Measurements from ENCODE around the gene AP1S1.
"Not testable (repeated sequence)": the region's sequence is repeated elsewhere in the genome, so short reads cannot be mapped to it uniquely, and the experiment has no call there.

AP1S1 gene

GRCh38 chr7:101171442-101171837, 17.2 kb downstream of the AP1S1 start:
- DNase-seq (ENCODE audit: low read depth) = no peak

DNA sequence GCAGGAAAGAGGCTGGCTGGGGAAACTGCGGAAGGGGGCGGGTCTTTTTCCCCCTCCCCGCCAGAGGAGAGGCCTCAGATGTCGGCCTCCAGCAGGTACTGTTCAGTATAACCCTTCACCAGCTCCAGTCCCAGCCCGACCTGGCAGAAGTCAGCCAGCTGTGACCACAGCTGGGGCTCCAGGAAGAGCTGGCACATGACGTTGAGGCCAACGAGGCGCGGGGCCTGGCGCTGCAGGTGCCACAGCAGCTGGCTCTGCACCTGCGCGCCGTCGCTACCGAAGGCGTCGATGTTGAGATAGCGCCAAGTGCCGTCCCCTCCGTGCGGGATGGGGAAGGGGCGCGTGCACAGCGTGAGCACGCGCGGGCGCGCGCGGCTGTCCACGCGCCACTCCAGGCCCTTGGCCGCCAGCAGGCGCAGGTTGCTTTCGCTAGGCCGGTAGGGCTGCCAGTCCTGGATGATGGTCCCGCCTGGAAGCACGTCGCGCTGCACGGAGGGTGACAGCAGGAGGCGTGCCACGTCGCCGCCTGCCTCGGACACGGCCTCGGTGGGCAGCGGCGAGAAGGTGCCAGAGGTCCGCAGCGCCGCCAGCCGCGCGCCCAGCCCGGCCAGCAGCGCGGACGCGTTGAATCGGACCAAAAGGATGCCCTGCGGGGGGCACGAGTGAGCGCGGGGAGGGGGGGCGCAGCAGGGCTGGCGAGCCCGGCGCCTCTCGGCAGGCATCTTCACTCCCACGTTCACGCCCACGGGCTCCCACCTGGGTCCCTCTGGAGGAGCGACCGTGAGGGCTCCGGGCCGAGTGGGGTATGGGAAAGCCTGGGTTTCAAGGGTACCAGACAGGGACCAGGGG, 18.0 kb downstream of the AP1S1 start:
- no peak for DNase-seq (ENCODE audit: low read depth)

DNA sequence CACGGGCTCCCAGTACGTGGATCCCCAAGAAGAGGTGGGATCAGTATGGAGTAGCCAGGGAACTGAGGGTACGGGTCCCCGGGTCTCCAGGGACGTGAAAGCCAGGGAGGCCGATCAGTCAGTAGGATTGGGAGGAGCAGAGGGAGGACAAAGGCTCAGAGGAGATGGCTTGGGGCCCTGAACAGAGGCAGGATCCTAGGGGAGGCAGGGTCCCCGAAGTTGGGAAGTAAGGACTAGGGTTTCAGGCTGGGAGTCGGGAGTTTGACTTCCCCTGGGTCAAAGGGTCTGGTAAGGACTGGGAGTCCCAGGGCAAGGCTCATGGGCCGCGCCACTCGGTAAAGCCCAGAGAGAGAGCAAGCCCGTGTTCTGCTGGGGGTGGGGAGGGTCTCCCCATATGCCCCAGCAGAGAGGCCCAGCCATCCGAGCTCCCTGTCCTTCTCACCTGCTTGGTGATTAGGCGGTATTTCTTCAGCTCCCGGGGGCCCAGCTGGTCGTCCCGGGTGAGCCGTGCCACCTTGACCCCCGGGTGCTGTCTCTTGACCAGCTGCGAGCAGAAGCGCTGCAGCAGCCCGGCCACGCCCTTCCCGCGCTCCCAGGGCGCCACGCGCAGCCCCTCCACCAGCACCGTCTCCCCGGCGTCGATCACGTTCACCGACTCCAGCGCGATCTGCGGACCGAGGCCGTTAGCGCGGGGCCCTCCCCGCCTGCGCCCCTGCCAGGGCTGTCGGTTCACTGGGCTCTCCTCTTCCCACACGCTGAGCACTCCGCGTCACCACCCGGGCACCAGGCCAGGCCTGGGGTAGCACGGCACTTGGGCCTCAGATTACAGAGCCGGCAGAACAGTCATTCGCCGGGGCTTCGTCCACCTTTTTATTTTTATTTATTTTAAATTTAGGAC, 18.8 kb downstream of the AP1S1 start:
- DNase-seq (ENCODE audit: low read depth) = no peak

DNA sequence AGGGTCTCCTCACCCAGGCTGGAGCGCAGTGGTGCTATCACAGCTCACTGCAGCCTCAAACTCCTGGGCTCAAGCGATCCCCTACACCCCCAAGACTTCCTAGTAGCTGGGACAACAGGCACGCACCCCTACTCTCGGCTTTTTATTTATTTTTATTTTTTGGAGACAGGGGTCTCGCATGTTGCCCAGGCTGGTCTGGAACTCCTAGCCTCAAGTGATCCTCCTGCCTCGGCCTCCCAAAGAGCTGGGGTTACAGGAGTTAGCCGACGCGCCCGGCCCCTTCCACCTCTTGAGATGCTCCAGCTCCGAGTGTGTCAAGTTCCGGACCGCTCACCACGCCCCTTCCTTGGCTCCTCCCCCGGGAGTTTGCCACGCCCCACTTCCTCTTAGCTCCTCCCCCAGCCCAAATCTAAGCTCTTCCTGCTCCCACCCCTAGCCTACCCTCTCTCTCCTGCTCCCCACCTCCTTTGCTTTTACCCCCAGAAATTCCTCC, 19.5 kb downstream of the AP1S1 start:
- no peak for DNase-seq (ENCODE audit: low read depth)

DNA sequence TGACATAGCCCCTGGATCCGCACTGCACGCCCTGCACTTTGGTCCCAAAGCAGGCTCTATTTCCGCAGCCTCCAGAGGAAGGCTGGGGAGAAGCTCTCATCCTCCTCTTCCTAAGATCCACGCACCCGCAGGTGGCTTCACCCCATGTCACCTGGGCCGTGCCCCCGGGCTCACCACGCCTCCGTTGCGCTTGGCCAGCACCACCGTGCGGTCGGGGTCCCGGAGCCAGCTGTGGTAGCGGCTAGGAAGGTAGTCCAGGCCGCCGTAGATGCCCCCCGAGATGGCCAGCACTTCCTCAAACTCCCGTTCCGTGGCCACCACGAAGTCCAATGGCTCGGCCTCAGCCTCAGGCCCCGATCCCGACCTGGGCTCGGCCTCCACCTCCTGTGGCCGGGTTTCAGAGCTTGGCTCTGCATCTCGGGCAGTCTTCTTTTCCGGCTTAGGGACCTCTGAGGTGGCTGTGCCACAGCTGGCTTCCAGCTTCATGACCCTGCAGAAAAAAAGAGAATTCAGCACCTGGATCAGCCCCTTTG, 20.1 kb downstream of the AP1S1 start:
- no peak for DNase-seq (ENCODE audit: low read depth)

DNA sequence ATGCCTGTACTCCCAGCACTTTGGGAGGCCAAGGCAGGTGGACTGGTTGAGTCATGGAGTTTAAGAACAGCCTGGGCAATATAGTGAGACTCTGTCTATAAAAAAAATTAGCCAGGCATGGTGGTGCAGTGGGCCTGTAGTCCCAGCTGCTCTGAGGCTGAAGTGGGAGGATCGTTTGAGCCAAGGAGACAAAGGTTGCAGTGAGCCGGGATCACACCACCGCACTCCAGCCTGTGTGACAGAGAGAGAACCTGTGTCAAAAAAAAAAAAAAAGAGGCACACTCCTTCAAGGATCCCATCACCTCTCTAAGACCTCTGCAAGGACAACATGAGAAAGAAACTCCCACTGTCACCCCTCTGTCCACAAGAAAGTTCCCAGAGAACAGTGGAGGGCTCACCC, 21.4 kb downstream of the AP1S1 start:
- no peak for DNase-seq (ENCODE audit: low read depth)

DNA sequence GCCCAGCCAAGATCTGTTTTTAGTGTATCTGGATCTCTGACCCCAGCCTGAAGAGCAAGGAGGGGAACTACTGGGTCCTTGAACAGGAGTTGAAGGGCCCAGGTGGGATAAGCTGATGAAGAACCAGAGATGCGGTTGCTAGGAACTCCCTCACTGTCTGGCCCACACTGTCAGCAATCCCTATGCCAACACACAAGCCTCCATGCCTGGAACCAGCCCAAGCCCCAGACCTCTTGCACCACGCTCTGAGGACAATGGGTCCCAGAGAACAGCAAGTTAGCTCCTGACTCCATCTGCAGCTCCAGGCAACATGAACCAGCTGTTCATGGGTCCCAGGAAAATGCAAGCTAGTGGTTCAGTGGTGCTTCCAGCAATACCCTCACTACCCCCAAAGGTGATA, 23.4 kb downstream of the AP1S1 start:
- no peak for DNase-seq (ENCODE audit: low read depth)

- no peak for DNase-seq (ENCODE audit: low read depth)
Observed at GRCh38 chr7:101179117-101179516, 24.8 kb downstream of the AP1S1 start.

DNA sequence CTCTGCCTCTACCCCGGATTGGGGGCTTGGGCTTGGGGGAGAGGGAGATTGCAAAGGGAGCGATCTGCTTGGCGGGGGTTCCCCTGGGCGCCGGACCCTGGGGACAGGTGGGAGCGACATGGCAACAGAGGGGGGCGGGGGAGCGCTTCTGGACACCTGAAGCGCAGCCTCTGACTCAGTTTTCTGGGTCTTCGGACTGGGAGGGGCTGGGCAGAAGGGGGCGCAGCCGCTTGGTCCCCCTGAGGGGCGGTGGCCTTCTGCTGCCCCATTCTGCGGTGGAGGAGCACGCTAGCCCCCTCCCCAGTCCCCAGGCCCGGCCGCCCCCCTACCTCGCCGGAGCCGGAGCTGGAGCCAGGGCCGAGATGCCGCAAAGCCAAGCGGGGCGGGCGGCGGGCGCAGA, 25.4 kb downstream of the AP1S1 start:
- no peak for DNase-seq (ENCODE audit: low read depth)

DNA sequence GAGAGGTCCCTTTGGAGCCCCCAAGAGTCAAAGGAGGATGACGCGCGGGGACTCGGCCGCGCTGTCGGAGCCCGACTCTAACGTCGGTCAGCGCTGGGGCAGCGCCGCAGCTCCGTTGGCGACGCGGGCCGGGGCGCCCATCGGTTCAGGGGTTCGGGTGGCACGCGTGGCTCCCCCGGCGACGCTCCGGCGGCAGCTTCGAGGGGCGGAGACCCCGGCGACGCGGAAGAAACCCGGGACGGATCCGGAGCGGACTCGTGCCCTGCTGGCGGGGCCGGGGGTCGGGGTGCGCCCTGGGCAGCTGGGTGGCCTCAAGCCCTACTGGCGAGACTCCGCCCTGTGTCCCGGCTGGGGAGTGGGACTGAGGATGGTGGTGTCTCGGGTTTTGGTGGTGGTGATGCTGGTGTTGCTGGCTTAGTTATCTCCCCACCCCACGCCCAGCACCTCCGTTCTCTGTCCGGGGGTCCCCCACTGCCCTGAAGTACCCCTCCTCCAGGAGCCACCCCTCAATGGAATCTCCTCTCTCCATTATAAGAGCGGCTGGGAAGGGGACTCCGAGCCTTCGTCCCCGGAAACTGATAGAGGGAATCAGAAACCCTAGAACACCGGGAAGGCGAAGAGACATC, 26.0 kb downstream of the AP1S1 start, which contains the start of gene NAT16:
Gene NAT16 (minus strand): TSS at position 164 of the 626 bp plus-strand sequence. CDS start 5,486 bp downstream, outside the sequence.
- DNase-seq (ENCODE audit: low read depth) = no peak

GRCh38 chr7:101185258-101185839, 31.1 kb downstream of the AP1S1 start:
- no peak for DNase-seq (ENCODE audit: low read depth)

- DNase-seq (ENCODE audit: low read depth) = no peak
Observed at GRCh38 chr7:101186194-101186593, 31.9 kb downstream of the AP1S1 start.

- DNase-seq (ENCODE audit: low read depth) = no peak
Observed at GRCh38 chr7:101186844-101187428, 32.7 kb downstream of the AP1S1 start.

- no peak for DNase-seq (ENCODE audit: low read depth)
Observed at GRCh38 chr7:101189109-101189508, 34.8 kb downstream of the AP1S1 start.

- no peak for DNase-seq (ENCODE audit: low read depth)
Observed at GRCh38 chr7:101195884-101196283, 41.6 kb downstream of the AP1S1 start.

- DNase-seq (ENCODE audit: low read depth) = no peak
Observed at GRCh38 chr7:101197991-101198390, 43.7 kb downstream of the AP1S1 start.

GRCh38 chr7:101198476-101198875, 44.2 kb downstream of the AP1S1 start:
- DNase-seq (ENCODE audit: low read depth) = no peak

- not testable (repeated sequence) for DNase-seq (ENCODE audit: low read depth)
Observed at GRCh38 chr7:101199522-101199921, 45.2 kb downstream of the AP1S1 start.

- no peak for DNase-seq (ENCODE audit: low read depth)
Observed at GRCh38 chr7:101200504-101200861, 46.2 kb downstream of the AP1S1 start.

DNA sequence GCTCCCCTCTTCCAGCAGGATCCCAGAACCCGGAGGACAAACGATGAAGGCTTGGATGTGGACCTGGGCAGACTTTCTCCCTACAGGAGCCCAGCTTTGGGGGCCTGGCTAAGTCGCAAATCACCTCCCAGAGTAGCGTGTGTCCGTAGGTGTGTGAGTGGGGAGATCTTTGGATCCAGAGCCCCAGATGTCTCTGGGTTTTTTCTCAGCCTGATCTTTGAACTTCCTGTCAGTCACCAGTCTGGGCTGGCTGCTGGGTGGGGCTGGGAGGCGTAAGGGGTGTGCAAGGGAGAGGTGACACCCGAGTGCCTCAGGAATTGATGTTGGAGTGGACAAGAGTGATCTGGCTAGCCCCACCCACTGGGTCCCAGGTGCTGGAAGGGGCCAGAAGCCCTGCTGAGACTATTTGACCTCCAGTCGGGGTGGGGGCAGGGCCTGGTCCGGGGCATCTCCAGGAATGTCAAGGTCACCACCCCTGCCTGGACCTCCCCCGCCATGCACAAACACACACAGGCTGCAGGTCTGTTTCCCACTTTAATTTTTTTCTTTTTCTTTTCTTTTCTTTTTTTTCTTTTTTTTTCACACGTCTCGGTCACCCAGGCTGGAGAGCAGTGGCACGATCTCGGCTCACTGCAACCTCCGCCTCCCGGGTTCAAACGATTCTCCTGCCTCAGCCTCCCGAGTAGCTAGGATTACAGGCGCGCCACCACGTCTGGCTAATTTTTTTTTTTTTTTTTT, 46.8 kb downstream of the AP1S1 start, which contains the start of gene MOGAT3:
Gene MOGAT3 (minus strand): TSS at position 175 of the 738 bp plus-strand sequence. CDS start 182 bp downstream, outside the sequence.
- no peak for DNase-seq (ENCODE audit: low read depth)

All from HS-5 (cell line).